ENCODE measurements around the gene SPATS2L.
A peak's percentile ranks its signal among the peaks of the same experiment; 100 is the strongest.
"Not testable (repeated sequence)": the region's sequence is repeated elsewhere in the genome, so short reads cannot be mapped to it uniquely, and the experiment has no call there.

SPATS2L gene

DNA sequence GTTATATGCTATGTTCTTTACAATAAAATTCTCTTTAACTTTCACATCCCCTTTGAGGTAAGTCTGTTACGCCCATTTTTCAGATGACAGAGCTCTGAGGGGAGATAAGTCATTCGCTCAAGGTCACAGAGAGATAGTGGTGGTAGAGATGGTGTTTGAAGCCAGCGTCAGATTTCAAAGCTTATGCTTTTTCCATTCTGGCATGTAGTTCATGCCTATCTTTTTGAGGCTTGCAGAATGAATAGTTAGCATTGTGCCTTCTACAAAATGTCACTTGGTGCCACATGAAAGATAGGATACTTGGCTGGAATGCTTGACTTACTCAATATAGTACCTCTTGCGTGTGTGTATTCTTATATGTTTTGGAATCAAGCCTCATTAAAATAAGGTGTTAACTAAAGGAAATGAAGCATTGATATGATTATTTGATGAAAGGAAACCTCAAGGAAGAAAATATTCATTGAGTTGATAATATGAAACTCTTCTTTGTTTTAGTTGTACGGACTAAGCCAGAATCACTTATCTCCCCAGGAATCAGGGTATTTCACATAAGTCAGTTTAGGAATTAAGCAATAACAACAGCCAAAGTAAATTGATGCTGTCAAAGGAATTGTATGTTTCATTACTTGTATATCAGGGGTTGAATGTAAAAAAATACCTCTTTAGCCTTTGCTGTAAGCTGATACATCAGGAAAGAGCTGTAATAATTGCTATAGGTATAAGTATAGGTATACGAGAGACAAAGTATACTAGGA is 15.5 kb downstream of the SPATS2L start:
- no peak for DNase-seq

DNA sequence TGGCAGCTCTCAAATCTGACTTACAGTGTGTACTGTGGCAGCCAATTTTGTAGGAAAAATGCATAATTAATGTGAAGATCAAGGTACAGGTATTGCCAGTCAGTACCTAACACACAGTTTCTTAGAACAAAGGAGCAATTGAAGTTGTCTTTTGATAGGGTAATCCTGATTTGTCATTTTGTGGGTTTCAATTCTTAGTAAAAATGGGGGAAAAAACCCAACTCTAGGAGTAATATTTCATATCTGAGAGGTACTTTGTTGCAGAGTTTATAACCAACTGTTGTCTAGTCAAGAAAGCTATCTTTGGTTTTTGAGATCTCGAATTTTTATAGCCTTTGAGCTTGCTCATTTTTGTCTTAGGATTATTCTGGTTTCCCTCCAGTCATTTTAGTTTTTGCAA is 16.1 kb downstream of the SPATS2L start:
- DNase-seq, result no peak

GRCh38 chr2:200324362-200324761 is 17.9 kb downstream of the SPATS2L start:
- DNase-seq, result no peak

DNA sequence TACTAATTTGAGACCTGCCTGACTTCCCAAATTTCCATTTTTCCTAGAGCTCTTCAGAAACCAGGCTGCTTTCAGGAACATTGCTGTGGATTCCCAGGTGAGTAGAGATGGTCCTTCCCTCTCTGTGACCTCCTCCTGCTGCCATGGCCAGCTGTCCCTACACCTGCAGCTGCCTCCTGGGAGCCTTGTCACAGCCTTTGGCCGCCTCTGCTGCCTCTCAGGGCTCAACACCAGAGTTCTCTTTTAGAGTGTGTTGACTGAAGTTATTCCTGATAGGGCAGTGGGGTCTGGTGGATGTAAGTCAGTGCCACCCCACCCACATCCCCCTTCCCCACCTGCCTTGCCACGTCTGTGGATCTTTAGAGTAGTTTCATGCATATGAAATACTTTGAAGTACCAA is 22.9 kb downstream of the SPATS2L start:
- no peak for DNase-seq

DNA sequence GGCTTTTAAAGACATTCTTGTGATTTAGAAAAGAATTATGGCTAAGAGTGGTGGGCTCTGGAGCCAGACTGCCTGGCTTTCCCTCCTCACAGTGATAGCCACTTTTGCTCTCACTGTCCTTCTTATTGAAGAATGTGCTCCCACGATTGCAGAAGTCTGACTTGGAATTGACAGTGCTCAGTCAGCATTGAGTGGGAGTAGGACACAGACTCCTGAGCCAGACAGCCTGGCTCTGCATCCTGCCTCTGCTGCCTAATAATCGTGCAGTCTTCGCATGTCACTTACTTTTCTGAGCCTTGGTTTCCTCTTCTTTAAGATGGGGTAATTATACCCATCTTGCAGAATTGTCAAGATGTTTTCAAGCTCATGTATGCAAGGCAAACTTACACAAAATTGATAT is 23.3 kb downstream of the SPATS2L start:
- DNase-seq, result no peak

GRCh38 chr2:200330351-200331060 is 24.0 kb downstream of the SPATS2L start:
- DNase-seq, result no peak

DNA sequence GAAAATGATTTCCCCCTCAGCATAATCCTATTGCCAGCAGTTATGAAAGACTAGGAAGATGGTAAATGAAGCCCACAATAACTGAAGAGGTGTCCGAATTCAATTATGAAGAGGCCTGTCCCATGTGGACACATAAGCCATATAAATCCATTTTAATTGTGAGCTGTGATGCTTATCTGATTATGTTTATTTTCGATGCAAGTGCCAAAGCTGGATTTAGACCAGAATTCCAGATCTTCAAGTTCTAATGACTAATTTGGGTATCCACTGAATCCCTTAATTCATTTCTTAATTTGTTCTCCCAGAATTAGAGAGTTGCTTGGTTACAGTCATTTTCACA is 24.5 kb downstream of the SPATS2L start:
- DNase-seq, result no peak

- no peak for DNase-seq
Observed at GRCh38 chr2:200335657-200336056, 29.2 kb downstream of the SPATS2L start.

DNA sequence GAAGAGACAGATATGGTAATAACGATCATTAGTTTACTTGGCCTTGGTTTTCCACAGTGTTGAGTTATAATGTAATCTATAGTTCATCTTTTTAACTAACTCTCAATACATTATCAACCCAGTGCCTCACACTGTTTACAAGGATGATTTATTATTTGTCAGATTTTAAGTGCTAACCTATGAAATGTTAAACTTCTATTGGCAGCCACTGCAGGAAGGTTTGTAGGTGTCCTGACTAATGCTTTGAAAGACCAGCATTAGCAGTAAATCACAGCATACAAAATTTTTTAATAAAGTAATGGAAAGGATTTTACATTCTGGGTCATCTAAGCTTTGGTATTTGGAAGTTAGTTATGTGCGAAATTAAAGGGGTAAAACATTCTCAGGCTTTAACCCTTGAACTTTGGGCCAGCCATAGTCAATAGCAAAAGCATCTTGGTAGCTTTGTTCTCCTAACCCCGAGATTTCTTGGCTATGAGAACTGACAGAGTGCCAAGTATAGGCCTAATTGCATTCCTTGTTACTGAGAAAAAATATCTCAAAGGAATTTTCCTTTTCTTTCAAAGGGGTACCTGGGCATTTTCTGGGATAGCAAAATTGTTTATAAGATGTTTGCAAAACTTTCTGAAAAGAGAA is 30.6 kb downstream of the SPATS2L start:
- no peak for DNase-seq

- no peak for DNase-seq
Observed at GRCh38 chr2:200337621-200338020, 31.1 kb downstream of the SPATS2L start.

DNA sequence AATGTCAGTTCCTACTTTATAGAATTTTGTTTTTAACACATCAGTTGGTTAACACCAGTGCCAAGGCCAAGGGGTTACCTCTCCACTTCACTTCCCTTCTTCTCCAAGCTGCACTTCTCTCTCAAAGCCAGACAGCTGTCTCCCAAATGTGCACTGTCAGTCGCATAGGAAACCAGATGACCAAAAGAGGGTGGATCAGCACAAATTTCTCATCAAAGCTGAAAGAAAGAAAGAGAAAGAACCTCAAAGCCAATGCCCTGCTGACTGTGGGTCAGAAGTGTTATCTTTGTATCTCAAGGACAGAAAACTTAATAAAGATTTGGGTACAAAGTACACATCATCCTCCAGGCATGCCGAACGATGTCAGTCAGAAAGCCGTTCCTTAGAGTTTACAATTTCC is 32.2 kb downstream of the SPATS2L start:
- no peak for DNase-seq

GRCh38 chr2:200340508-200341224 is 34.2 kb downstream of the SPATS2L start:
- no peak for DNase-seq

- no peak for DNase-seq
Observed at GRCh38 chr2:200341376-200341775, 34.9 kb downstream of the SPATS2L start.

GRCh38 chr2:200342235-200342634 is 35.7 kb downstream of the SPATS2L start:
- DNase-seq, result no peak

- no peak for DNase-seq
Observed at GRCh38 chr2:200342654-200343053, 36.2 kb downstream of the SPATS2L start.

DNA sequence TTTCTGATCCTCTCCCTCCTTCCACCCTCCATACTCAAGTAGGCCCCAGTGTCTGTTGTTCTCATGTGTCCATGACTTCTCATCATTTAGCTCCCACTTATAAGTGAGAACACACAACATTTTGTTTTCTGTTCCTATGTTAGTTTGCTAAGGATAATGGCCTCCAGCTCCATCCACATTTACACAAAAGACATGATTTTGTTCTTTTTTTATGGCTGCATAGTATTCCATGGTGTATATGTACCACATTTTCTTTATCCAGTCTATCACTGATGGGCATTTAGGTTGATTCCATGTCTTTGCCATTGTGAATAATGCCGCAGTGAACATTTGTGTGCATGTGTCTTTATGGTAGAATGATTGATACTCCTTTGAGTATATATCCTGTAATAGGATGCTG is 37.7 kb downstream of the SPATS2L start:
- not testable (repeated sequence) for DNase-seq

DNA sequence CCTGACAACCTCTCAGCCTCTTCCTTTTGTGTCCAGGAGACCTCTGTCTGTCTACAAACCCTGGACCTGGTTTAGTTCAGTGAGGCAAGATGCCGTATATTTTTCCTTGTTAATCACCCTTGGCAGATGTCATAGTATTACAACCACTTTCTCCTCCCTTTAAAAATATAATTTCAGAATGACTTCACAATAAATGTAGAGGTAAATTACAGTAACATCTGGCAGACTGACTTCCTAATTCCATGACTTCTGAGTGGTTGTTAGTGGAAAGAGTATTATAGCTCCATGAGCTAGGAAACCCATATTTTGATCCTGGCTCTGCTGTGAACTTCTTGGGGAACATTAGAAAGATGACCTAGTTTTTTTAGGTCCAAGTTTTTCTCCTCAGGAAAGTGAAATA is 39.5 kb downstream of the SPATS2L start:
- peak; percentile 13 for DNase-seq

- DNase-seq, result no peak
Observed at GRCh38 chr2:200347301-200347700, 40.8 kb downstream of the SPATS2L start.

DNA sequence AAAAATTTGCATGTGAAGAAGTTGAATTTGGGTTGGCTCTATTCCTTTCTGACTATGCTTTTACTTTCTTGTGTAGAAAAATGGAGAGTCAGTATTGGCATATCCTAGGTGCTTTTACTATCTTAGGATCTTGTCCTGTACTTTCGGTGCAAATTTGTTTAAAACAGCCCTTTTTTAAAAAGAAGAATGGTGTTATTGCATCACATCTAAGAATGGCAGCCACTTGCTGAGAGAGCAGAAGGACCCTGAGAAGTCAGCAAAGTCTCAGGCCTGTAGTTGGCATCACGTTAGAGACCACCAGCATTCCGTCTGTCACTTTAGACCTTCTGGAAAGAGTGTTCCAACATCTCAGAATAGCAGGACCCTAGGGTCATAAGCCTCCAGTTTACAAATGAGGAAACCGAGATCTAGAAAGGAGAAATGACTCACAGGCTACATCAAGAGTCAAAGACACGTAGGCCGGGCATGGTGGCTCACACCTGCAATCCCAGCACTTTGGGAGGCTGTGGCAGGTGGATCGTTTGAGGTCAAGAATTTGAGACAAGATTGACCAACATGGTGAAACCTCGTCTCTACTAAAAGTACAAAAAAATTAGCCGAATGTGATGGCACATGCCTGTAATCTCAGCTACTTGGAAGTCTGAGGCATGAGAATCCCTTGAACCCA is 42.5 kb downstream of the SPATS2L start:
- no peak for DNase-seq

GRCh38 chr2:200349868-200350267 is 43.4 kb downstream of the SPATS2L start:
- DNase-seq, result no peak

DNA sequence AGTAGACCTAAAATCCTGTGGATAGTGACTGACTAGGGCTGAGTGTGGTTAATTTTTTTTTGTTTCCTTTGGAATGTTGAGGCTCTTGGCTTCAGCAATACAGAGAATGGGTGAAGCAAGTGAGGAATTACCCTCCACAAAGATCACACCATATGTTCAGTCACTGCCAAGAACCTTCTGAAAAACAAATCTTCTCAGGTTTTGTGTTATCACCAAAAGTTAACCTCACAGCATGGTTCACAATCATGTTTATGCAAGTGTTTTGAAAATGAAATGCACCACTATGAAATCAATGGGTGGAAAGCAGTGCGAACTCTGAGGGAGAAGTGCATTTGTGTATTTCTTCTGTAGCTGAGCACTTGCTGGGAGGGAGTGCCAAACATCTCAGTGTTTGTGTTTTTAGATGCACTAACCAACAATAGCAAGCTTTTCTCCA is 44.4 kb downstream of the SPATS2L start:
- DNase-seq, result peak; percentile 17

GRCh38 chr2:200351815-200352214 is 45.3 kb downstream of the SPATS2L start:
- peak; percentile 36 for DNase-seq

DNA sequence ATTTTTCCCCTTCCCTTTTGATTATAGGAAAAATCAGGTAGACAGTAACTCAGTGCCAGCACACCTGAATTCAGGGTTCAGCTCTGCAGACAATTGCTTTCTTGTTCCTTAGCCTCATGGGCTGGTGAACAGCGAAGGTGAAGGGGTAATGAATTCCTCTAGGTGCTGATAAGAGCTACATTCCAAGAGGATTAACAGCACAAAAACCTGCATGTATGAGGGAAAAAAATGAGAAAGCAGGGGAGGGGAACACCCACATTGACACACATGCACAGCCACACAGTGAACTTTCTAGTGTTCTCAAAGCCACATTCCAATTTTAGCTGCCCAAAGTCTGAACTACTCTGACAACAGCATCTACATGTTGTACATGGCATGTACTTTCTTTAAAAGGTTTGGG is 46.1 kb downstream of the SPATS2L start:
- no peak for DNase-seq
